GM23248 (cell line): ENCODE results near the gene DGKH.

Experiments
- EZH2 ChIP-seq: fragments of 200-600 bp; sonication (generic); IDR thresholded peaks from 2 replicates; pipeline ENCODE4 v1.6.1; 2018; ENCODE audit warnings: antibody characterized with exemption, mild to moderate bottlenecking; ENCODE audit not compliant: insufficient read depth, poor library complexity, severe bottlenecking
- EZH2phosphoT487 ChIP-seq: fragments of 200-600 bp; sonication (generic); IDR thresholded peaks from 2 replicates; pipeline ENCODE4 v1.6.1; 2018; ENCODE audit warnings: antibody characterized with exemption, moderate library complexity, mild to moderate bottlenecking, low read depth; ENCODE audit not compliant: insufficient read depth

GRCh38 chr13:42119875-42120274, 71.4 kb downstream of the DGKH start:
- TF ChIP-seq EZH2phosphoT487, result no peak
- no peak for TF ChIP-seq EZH2
